Heart right ventricle (tissue), 16 donors: ENCODE data around the gene MFAP3. TPM values are rescaled to one million over a fixed set of nuclear protein-coding genes. Genes with fewer than 3 reads are reported as not detected.
A peak's percentile ranks its signal among the peaks of the same experiment; 100 is the strongest.
"Not testable (repeated sequence)": the region's sequence is repeated elsewhere in the genome, so short reads cannot be mapped to it uniquely, and the experiment has no call there.

Experiments used
- ATAC-seq, 8 donors: fragments of 200-7000 bp; cut with Tn5 transposase; one replicate each; pipeline ENCODE4 v1.9.1; 2020; ENCODE audit warnings: mild to moderate bottlenecking in 8 of 8, moderate library complexity in 8 of 8, moderate number of reproducible peaks in 1 of 8
- DNase-seq, 2 donors: peaks; one replicate each; pipeline ENCODE4 v3.0.0-alpha.2; 2020
- H3K27ac ChIP-seq, 10 donors: fragments of 200-600 bp; sonication (generic) in 2 of 10; one replicate each; pipeline versions ENCODE4 v1.5.0 to v1.8.0; 2020 to 2022; ENCODE audit warnings: mild to moderate bottlenecking in 3 of 10
- H3K27me3 ChIP-seq, 7 donors: fragments of 200-600 bp; one replicate each; pipeline ENCODE4 v1.8.0; 2021 to 2022; ENCODE audit warnings: mild to moderate bottlenecking in 2 of 7
- H3K36me3 ChIP-seq, 9 donors: fragments of 200-600 bp; sonication (generic) in 1 of 9; one replicate each; pipeline versions ENCODE4 v1.5.0 to v1.8.0; 2020 to 2022; ENCODE audit warnings: mild to moderate bottlenecking in 2 of 9
- H3K4me1 ChIP-seq, 9 donors: fragments of 200-600 bp; sonication (generic) in 1 of 9; one replicate each; pipeline versions ENCODE4 v1.5.0 to v1.8.0; 2020 to 2022; ENCODE audit warnings: mild to moderate bottlenecking in 4 of 9
- H3K4me3 ChIP-seq, 10 donors: fragments of 200-600 bp; sonication (generic) in 2 of 10; one replicate each; pipeline versions ENCODE4 v1.5.0 to v1.8.0; 2020 to 2022; ENCODE audit warnings: mild to moderate bottlenecking in 7 of 10, moderate library complexity in 2 of 10
- H3K9me3 ChIP-seq, 11 donors: fragments of 200-600 bp in 10 of 11; sonication (generic) in 2 of 11; one replicate each; pipeline versions ENCODE4 v1.5.0 to v1.8.0; 2013 to 2022; ENCODE audit warnings: mild to moderate bottlenecking in 2 of 11, control low read depth in 1 of 11, moderate library complexity in 1 of 11
- WGBS, 2 donors: extraction: QIAGEN DNeasy Blood & Tissue Kit; methylation state at CpG; one replicate each; pipeline ENCODE4 v1.1.7; 2013; ENCODE audit warnings: inconsistent platforms in 1 of 2; 5-methylcytosine and 5-hydroxymethylcytosine counted together
- intact Hi-C, 10 donors: fragments of 100-400 bp; cut with DNase I; formaldehyde crosslinking; loops; one replicate each; pipeline versions ENCODE4 v1.11.1 to v1.14.2; 2022
- polyA plus RNA-seq, 2 donors: library from polyadenylated mRNA; stranded (reverse); fragments of 200-250 nt; gene quantifications; one replicate each; pipeline ENCODE4 v1.2.3, GENCODE V29; 2013
- total RNA-seq, 10 donors: library from RNA; stranded (reverse); fragmentation: NEBNext Ultra II Directional in 3 of 10; extraction: Animal tissue kit (Norgen Biotek cat#: 25700) in 3 of 10; gene quantifications; one replicate each; pipeline versions ENCODE4 v1.2.1 to v1.2.4, GENCODE V29; 2021 to 2023
- TF ChIP-seq, protein P1 (sequence below), 9 donors: fragments of 200-600 bp; sonication (generic) in 2 of 9; IDR thresholded peaks; one replicate each; pipeline versions ENCODE4 v1.5.0 to v1.8.0; 2021 to 2022; ENCODE audit warnings: antibody characterized with exemption in 9 of 9, mild to moderate bottlenecking in 5 of 9, moderate library complexity in 1 of 9
- donor health status: Arrhythmogenic right ventricular cardiomyopathy.
- donor health status: ischemic (EF 13 %, LVEDD 7.1; RV severe dilation, severe dysfunction).
- donor health status: healthy with polysubstance abuse.
- donor health status: DM: no; HTN: yes; CAD: no.
- donor health status: DM: no; HTN: no; CAD: no.
- donor health status: ischemic (EF 25% LVEDD 6.9; RV normal size, moderate dysfunction).
- donor health status: ischemic (EF 25% LVEDD 5.7; RV mildly dilated, moderate dysfunction).
- donor health status: healthy.
- donor health status: DM: yes; HTN: yes; CAD: no.
- donor health status: Ischemic cardiomyopathy.
- donor health status: ischemic (EF 35%, LVEDD 5.7; RV mildly dilated, moderate dysfunction).
- donor health status: nonischemic (EF 11% LVEDD 7.7; RV severe dilation, severe dysfunction).
- donor health status: DM: yes; HTN: yes; CAD: no.
- donor health status: PGD.
- donor health status: ischemic (EF 29% LVEDD 5.4; RV normal size, mild dysfunction).
- donor health status: nonischemic (EF 23%, LVEDD 6.1; RV moderate dilation, normal function).

The MFAP3 gene
- total and polyA plus RNA-seq, 12 donors = 2.7 to 44.3 (median 32.2) TPM

DNA sequence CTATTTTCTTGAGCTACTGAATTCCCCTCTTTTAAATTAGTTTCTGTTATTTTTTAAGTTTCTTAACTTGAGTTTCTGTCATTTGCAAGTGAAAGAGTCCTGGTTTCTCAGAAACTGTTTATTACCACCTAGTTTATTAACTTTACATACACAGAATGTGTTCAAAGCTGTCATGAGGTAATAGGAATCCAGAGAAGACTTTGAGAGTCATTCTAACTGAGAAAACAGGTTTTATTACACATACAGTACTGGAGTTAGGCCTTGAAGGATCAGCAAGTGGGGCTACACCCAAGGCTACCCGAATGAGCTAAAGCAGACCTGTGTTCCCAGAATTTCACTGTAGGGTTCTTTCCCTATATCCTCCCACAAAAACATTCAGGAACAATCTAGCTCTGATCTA, 33.1 kb upstream of the MFAP3 start:
- H3K4me1 ChIP-seq = peaks cover 0 to 27% (median 20%) of the 10 kb centered on the region in 9 donors
- WGBS, 2 donors = 83 to 88% methylated on average over 1 of the region's 1 CpG
- ATAC-seq (no peak), DNase-seq (no peak)
- H3K36me3 ChIP-seq = peaks cover 0 to 39% (median 5%) of the 10 kb centered on the region in 9 donors
- TF ChIP-seq, protein P1, sequence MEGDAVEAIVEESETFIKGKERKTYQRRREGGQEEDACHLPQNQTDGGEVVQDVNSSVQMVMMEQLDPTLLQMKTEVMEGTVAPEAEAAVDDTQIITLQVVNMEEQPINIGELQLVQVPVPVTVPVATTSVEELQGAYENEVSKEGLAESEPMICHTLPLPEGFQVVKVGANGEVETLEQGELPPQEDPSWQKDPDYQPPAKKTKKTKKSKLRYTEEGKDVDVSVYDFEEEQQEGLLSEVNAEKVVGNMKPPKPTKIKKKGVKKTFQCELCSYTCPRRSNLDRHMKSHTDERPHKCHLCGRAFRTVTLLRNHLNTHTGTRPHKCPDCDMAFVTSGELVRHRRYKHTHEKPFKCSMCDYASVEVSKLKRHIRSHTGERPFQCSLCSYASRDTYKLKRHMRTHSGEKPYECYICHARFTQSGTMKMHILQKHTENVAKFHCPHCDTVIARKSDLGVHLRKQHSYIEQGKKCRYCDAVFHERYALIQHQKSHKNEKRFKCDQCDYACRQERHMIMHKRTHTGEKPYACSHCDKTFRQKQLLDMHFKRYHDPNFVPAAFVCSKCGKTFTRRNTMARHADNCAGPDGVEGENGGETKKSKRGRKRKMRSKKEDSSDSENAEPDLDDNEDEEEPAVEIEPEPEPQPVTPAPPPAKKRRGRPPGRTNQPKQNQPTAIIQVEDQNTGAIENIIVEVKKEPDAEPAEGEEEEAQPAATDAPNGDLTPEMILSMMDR (IDR thresholded peaks at IDR 0.05) = no peak
- H3K27me3 ChIP-seq = no peaks in the 10 kb centered on the region
- intact Hi-C loops = no loop called here
- no peak overlapping the region for H3K4me3 ChIP-seq
- peak overlapping the region in 7 of 10 donors; percentile 14 to 88 (median 81) for H3K27ac ChIP-seq
- no peaks in the 10 kb centered on the region for H3K9me3 ChIP-seq

- TF ChIP-seq, protein P1 (IDR thresholded peaks at IDR 0.05) = no peak
- H3K36me3 ChIP-seq = peaks cover 0 to 66% (median 6%) of the 10 kb centered on the region in 9 donors
- 25 to 40% methylated on average over 3 of the region's 3 CpGs for WGBS, 2 donors
- peak in 3 of 8 donors; percentile 37 to 84 (median 52) for ATAC-seq
- no peak overlapping the region for H3K4me3 ChIP-seq
- H3K9me3 ChIP-seq = no peaks in the 10 kb centered on the region
- H3K4me1 ChIP-seq = peaks cover 0 to 15% (median 4%) of the 10 kb centered on the region in 9 donors
- H3K27ac ChIP-seq = no peak overlapping the region
- DNase-seq = no peak
- H3K27me3 ChIP-seq = no peaks in the 10 kb centered on the region
- intact Hi-C loops = no loop called here
Measured at GRCh38 chr5:154010660-154011059, 28.1 kb upstream of the MFAP3 start.

- peak overlapping the region in 9 of 10 donors; percentile 36 to 72 (median 58) for H3K27ac ChIP-seq
- TF ChIP-seq, protein P1 (IDR thresholded peaks at IDR 0.05) = no peak
- peak in 6 of 8 donors; percentile 29 to 83 (median 54) for ATAC-seq
- WGBS, 2 donors = 53 to 54% methylated on average over 4 of the region's 4 CpGs
- H3K27me3 ChIP-seq = no peaks in the 10 kb centered on the region
- H3K4me1 ChIP-seq = peaks cover 0 to 16% (median 4%) of the 10 kb centered on the region in 9 donors
- intact Hi-C loops = no loop called here
- peaks cover 0 to 71% (median 11%) of the 10 kb centered on the region in 9 donors for H3K36me3 ChIP-seq
- peak; percentile 16 to 27 for DNase-seq
- H3K9me3 ChIP-seq = peaks cover 0 to 5% (median 0%) of the 10 kb centered on the region in 11 donors
- H3K4me3 ChIP-seq = no peak overlapping the region
Measured at GRCh38 chr5:154015071-154015693, 23.6 kb upstream of the MFAP3 start.

GRCh38 chr5:154018919-154019318, 19.8 kb upstream of the MFAP3 start:
- WGBS, 2 donors = 95 to 100% methylated on average over 1 of the region's 1 CpG
- H3K9me3 ChIP-seq, H3K4me3 ChIP-seq, DNase-seq, H3K27ac ChIP-seq, intact Hi-C loops, ATAC-seq, H3K27me3 ChIP-seq: not testable (repeated sequence)
- peaks cover 0 to 72% (median 15%) of the 10 kb centered on the region in 9 donors for H3K36me3 ChIP-seq
- peaks cover 0 to 12% (median 4%) of the 10 kb centered on the region in 9 donors for H3K4me1 ChIP-seq

GRCh38 chr5:154025951-154026350, 12.8 kb upstream of the MFAP3 start:
- intact Hi-C loops = no loop called here
- ATAC-seq (no peak), DNase-seq (no peak)
- Histone ChIP-seq H3K4me1 (no peaks in the 10 kb centered on the region), H3K27ac (no peak overlapping the region), H3K4me3 (no peak overlapping the region), H3K36me3 (peaks cover 0 to 88% (median 24%) of the 10 kb centered on the region in 9 donors), H3K9me3 (no peaks in the 10 kb centered on the region), H3K27me3 (no peaks in the 10 kb centered on the region)
- TF ChIP-seq, protein P1 (IDR thresholded peaks at IDR 0.05) = no peak
